ENCODE results near the gene SPRED3.
"Not testable (repeated sequence)": the region's sequence is repeated elsewhere in the genome, so short reads cannot be mapped to it uniquely, and the experiment has no call there.

SPRED3 gene, protein sequence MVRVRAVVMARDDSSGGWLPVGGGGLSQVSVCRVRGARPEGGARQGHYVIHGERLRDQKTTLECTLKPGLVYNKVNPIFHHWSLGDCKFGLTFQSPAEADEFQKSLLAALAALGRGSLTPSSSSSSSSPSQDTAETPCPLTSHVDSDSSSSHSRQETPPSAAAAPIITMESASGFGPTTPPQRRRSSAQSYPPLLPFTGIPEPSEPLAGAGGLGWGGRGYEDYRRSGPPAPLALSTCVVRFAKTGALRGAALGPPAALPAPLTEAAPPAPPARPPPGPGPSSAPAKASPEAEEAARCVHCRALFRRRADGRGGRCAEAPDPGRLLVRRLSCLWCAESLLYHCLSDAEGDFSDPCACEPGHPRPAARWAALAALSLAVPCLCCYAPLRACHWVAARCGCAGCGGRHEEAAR

DNA sequence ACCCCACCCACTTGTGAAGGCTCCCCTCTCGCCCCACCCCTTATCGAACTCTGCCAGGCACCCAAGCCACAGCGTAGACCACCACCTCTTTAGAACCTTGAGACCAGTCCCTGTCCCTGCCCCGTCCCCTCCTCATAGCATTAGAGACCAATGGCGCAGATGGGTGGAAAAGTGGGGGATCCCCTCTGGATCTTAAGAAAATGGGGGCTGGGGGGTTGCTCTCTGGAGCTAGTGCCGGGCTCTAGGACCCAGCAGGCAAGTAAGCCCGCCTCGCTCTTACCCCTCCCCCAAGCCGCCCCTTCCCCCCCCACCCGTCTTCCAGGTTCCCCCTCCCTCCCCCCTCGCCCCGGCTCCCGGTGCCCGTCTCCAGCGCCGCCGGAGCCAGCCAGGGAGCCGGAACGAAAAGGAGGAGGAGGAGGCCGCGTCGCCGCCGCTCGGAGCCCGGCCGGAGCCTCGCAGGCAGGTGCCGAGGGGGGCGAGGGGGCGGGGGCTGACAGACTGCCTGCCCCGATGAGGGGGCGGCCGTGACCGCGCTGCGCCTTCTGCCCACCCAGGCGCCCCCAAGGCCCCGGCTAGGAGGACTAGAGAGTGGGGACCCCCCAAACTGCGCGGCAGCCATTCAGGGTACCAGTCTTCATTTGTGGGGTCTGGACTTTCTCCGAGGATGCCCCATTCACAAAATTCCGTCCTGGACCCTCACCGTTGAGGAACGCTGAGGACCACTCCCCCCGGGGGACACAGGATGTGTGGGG, at the start of gene SPRED3:
TSS of gene SPRED3 (plus strand) at position 349 of the 752 bp plus-strand sequence. CDS start 1,606 bp downstream, outside the sequence.
- DNase-seq (ENCODE audit: low spot score): peak; percentile 46

- DNase-seq (ENCODE audit: low spot score): not testable (repeated sequence)
Measured at GRCh38 chr19:38339011-38339410, 49.5 kb upstream of the SPRED3 start.

- no peak for DNase-seq (ENCODE audit: low spot score)
Measured at GRCh38 chr19:38340927-38341326, 47.6 kb upstream of the SPRED3 start.

DNA sequence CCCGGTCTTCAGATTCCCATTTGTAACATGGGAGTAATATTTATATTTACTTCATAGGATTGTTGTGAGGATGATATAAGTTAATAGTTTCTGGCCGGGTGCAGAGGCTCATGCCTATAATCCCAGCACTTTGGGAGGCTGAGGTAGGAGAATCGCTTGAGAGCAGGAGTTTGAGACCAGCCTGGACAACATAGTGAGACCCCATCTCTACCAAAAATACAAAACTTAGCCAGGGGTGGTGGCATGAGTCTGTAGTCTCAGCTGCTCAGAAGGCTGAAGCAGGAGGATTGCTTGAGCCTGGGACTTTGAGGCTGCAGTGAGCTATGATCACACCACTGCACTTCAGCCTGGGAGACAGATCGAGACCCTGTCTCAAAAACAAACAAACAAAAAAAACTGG, 41.7 kb upstream of the SPRED3 start:
- DNase-seq (ENCODE audit: low spot score): no peak

DNA sequence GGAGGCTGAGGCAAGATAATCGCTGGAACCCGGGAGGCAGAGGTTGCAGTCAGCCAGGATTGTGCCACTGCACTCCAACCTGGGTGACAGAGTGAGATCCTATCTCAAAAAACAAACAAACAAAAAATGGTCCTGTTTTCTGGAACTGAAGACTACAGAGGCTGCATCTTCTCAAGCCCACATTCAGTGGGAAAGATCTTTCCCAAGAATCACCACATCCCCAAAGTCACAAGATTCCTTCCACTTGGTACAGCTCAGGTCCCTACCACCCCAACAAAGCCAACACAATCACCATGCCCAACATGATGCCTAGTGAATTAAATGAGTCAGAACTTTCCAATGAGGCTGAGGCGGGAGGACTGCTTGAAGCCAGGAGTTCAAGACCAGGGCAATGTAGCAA, 37.6 kb upstream of the SPRED3 start:
- no peak for DNase-seq (ENCODE audit: low spot score)

- DNase-seq (ENCODE audit: low spot score): no peak
Measured at GRCh38 chr19:38351865-38352395, 36.6 kb upstream of the SPRED3 start.

DNA sequence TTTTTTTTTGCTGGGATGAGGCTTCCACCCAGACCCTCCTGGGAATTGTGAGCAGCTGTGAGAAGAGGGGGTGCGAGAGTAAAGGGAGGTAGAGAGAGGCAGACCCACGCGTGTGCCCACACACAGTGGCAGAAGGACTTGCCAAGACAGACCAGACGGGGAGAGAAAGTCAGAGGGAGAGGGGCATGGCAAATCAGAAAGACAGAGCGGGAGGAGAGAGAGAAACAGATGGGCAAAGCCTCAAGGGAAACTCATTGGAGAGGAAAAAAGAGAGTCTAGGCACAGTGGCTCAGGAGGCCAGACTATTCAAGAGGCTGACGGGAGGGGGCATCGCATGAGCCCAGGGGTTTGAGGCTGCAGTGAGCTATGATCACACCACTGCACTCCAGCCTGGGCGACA, 35.9 kb upstream of the SPRED3 start:
- DNase-seq (ENCODE audit: low spot score): no peak

GRCh38 chr19:38355728-38356725, 32.5 kb upstream of the SPRED3 start:
- DNase-seq (ENCODE audit: low spot score): no peak

GRCh38 chr19:38358071-38358470, 30.4 kb upstream of the SPRED3 start:
- DNase-seq (ENCODE audit: low spot score): no peak

DNA sequence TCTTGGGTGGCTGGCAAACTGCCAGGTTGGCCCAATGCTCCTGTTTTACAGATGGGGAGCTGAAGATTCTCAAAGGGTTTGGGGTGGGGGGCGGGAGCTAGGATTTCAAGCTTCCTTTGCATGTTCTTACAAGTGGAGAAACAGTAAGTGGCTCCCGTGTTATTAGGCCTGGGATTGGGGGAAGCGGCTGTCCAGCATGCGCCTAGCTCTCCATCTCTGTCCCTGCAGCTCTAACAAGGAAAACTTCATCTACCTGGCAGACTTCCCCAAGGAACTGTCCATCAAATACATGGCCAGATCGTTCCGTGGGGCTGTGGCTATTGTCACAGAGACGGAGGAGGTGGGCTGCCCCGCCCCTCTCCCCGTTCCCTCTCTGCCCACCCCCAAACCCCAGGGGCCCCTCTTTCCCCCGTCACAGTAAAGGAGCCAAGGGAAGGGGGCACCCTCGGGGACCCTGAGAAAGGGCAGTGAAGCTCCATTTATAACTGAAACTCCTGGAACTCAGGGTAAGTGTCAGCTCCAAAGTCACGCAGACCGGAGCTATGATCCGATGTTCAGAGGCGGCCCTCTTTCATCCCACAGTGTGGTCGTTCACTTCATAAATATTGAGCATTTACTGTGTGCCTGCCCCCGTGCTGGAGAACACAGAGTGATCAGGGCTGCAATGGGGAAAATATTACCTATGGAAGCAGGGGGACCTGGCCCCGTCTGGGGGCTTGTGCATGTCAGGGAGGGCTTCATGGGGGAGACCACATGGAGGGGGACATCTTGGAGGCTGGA, 29.1 kb upstream of the SPRED3 start:
- no peak for DNase-seq (ENCODE audit: low spot score)

- no peak for DNase-seq (ENCODE audit: low spot score)
Measured at GRCh38 chr19:38360351-38360750, 28.1 kb upstream of the SPRED3 start.

DNA sequence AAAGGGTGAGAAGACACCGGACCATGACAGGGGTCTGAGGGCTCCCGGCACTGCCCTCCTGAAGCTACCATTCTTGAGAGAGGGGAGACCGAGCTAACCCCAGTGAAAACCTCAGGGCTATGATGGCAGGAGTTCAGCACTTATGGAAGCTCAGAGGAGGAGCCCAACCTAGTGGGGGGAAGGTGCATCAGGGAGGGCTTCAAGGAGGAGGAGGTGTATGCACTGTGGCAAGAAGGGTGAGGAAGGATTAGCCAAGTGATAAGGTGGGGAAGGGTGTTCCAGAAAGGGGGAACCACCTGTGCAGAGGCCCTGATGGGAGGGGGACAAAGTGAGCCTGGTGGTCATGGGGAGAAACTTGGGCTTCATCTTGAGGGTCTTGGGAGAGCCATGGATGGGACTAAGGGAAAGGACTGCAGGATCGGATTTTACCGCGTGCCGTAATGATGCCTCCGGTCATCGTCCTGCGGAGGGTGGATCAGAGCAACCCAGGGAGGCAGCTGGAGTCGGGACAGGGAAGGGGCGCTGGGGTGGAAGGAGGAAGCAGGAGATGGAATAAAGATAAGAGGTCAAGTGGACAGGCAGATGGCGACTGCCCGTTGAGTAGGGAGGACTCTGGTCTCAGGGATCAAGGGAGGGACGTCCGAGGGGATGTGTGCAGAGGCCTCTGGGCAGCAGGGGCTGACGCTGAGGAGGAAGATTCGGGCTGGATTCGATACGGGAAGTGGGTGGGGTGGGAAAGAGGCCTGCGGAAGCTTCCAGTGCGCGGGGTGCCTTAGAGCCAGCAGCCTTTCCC, 27.5 kb upstream of the SPRED3 start:
- DNase-seq (ENCODE audit: low spot score): no peak

DNA sequence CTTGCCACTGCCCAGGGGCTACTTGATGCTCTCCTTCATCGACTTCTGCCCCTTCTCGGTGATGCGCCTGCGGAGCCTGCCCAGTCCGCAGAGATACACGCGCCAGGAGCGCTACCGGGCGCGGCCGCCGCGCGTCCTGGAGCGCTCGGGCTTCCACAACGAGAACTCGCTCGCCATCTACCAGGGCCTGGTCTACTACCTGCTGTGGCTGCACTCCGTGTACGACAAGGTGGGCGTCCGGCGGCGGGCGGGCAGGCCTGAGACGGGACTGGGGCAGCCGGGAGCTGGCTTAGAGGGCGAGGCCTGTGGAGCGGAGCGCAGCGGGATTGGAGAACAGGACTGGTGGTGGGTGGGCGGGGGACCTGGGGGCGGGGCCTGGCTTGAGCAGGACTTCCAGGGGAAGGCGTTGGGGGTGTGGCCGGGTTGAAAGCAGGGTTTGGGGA, 26.8 kb upstream of the SPRED3 start:
- peak; percentile 73 for DNase-seq (ENCODE audit: low spot score)

DNA sequence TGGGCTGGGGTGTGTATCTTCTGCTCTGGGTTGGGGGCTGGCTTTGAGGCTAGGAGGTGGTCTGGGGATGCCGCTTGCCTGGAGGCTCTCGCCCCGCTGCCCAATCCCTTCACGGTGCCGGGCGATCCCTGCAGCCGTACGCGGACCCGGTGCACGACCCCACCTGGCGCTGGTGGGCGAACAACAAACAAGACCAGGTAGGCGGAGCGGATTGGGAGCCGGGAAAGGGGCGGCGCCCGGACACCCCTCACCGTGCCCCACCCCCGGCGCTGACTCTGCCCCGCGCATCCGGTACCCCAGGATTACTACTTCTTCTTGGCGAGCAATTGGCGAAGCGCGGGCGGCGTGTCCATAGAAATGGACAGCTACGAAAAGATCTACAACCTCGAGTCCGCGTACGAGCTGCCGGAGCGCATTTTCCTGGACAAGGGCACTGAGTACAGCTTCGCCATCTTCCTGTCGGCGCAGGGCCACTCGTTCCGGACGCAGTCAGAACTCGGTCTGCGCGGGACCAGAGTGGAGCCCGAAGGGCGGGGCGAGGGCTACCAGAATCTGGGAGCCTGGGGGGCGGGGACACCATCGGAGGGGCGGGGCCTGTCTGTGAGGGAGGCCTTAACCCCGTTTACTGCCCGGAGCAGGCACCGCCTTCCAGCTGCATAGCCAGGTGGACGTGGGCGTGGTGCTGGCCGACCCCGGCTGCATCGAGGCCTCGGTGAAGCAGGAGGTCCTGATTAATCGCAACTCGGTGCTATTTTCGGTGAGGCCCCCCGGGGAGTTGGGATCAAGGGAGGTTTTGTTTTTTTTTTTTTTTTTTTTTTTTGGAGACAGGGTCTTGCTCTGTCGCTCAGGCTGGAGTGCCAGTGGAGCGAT, 26.2 kb upstream of the SPRED3 start:
- DNase-seq (ENCODE audit: low spot score): no peak

DNA sequence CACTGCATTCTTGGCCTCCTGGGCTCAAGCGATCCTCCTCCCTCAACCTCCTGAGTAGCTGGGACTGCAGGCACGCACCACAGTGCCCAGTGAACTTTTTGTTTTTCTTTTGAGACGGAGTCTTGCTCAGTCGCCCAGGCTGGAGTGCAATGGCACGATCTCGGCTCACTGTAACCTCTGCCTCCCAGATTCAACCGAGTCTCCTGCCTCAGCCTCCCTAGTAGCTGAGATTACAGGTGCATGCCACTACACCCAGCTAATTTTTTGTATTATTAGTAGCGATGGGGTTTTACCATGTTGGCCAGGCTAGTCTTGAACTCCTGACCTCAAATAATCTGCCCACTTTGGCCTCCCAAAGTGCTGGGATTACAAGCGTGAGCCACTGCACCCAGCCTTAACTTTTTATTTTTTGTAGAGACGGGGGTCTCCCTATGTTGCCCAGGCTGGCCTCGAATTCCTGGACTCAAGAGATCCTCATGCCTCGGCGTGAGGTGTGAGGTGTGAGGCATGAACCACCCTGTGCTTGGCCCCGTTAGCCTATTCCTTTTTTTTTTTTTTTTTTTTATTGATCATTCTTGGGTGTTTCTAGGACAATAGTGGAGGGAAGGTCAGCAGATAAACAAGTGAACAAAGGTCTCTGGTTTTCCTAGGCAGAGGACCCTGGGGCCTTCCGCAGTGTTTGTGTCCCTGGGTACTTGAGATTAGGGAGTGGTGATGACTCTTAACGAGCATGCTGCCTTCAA, 25.4 kb upstream of the SPRED3 start:
- not testable (repeated sequence) for DNase-seq (ENCODE audit: low spot score)

GRCh38 chr19:38367041-38367440, 21.5 kb upstream of the SPRED3 start:
- no peak for DNase-seq (ENCODE audit: low spot score)

DNA sequence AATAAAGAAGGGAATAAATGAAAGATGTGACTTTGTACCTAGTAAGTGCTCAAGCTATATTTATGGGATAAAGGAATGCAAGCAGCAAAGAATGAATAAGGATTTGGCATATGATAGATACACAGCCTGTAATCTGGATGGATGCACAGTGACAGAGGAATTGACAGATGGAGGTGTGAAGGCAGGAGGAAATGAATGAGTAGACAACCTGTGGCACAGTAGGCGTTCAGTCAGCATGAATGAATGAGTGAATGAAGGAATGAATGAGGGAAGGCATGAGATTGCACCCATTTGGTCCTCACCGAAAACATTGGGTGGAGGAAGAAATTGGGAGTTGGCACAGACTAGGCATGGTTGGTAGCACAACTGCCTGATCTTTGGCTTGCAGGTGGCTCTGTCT, 18.9 kb upstream of the SPRED3 start:
- DNase-seq (ENCODE audit: low spot score): no peak

DNA sequence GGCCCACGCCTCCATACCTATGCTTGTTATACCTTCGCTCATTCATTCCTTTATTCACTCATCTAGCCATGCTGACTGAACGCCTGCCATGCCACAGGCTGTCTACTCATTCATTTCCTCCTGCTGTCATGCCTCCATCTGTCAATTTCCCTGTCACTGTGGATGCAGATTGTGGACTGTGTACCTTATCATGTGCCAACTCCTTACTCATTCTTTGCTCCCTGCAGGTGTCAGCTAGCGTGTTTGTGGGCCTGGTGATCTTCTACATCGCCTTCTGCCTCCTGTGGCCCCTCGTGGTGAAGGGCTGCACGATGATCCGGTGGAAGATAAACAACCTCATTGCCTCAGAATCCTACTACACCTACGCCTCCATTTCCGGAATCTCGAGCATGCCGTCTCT, 18.2 kb upstream of the SPRED3 start:
- DNase-seq (ENCODE audit: low spot score): peak; percentile 42
